Endodermal cell (in vitro differentiated cells): Measurements from ENCODE around the gene TMTC2. TPM values are rescaled to one million over a fixed set of nuclear protein-coding genes. Genes with fewer than 3 reads are reported as not detected.

Source experiments
- DNase-seq: peaks from one replicate; pipeline ENCODE4 v3.0.0-alpha.2; 2017
- H3K27ac ChIP-seq: 2 replicates; pipeline ENCODE4 v1.5.1; 2013; ENCODE audit warnings: mild to moderate bottlenecking, low read depth, low read length, moderate library complexity
- H3K27me3 ChIP-seq: 2 replicates; pipeline ENCODE4 v1.6.1; 2013; ENCODE audit warnings: mild to moderate bottlenecking, low read length, moderate library complexity; ENCODE audit not compliant: insufficient read depth, control insufficient read depth, poor library complexity, severe bottlenecking
- H3K36me3 ChIP-seq: 2 replicates; pipeline ENCODE4 v1.7.0; 2013; ENCODE audit warnings: mild to moderate bottlenecking, low read length, moderate library complexity; ENCODE audit not compliant: control insufficient read depth, insufficient read depth
- H3K4me1 ChIP-seq: one replicate; pipeline ENCODE4 v1.7.0; 2013; ENCODE audit warnings: low read length; ENCODE audit not compliant: control insufficient read depth, insufficient read depth
- H3K4me3 ChIP-seq: 2 replicates; pipeline ENCODE4 v1.5.1; 2013; ENCODE audit warnings: mild to moderate bottlenecking, low read length, moderate library complexity
- H3K9ac ChIP-seq: 2 replicates; pipeline ENCODE4 v1.6.1; 2013; ENCODE audit warnings: mild to moderate bottlenecking, low read length, moderate library complexity; ENCODE audit not compliant: poor library complexity, severe bottlenecking; ENCODE audit errors: extremely low read depth
- H3K9me3 ChIP-seq: 2 replicates; pipeline ENCODE4 v1.6.1; 2013; ENCODE audit warnings: mild to moderate bottlenecking, low read length, moderate library complexity; ENCODE audit not compliant: control insufficient read depth
- H3K27ac Mint-ChIP-seq: 2 replicates; pipeline ENCODE4 v1.8.0; 2020; ENCODE audit warnings: mixed read lengths
- H3K27me3 Mint-ChIP-seq: 2 replicates; pipeline ENCODE4 v1.8.0; 2021; ENCODE audit warnings: mild to moderate bottlenecking, mixed read lengths; ENCODE audit not compliant: insufficient read depth
- H3K36me3 Mint-ChIP-seq: 2 replicates; pipeline ENCODE4 v1.8.0; 2020; ENCODE audit warnings: low read depth, mixed read lengths
- H3K4me1 Mint-ChIP-seq: 2 replicates; pipeline ENCODE4 v1.8.0; 2020; ENCODE audit warnings: mixed read lengths
- H3K4me3 Mint-ChIP-seq: 2 replicates; pipeline ENCODE4 v1.8.0; 2020; ENCODE audit warnings: mild to moderate bottlenecking, moderate library complexity, mixed read lengths
- H3K9me3 Mint-ChIP-seq: 2 replicates; pipeline ENCODE4 v1.8.0; 2020; ENCODE audit warnings: mild to moderate bottlenecking, mixed read lengths
- CTCF ChIP-seq: fragments of 200-600 bp; sonication (generic); conservative IDR thresholded peaks from 2 replicates; pipeline ENCODE4 v1.5.0; 2021; ENCODE audit warnings: antibody characterized with exemption, mild to moderate bottlenecking
- WGBS, 2 experiments: methylation state at CpG; one replicate each; pipeline versions ENCODE4 v1.1.5 to v1.1.7; 2013; ENCODE audit warnings: missing lambda C conversion rate in 2 of 2, mixed read lengths in 1 of 2; ENCODE audit not compliant: insufficient coverage in 1 of 2, insufficient read length in 1 of 2; 5-methylcytosine and 5-hydroxymethylcytosine counted together
- total RNA-seq, 2 donors: library from RNA; stranded (reverse); fragmentation: NEBNext Ultra II Directional in 1 of 2; extraction: Animal tissue kit (Norgen Biotek cat#: 25700) in 1 of 2; gene quantifications; 2 replicates in 1 of 2; 3 replicates in 1 of 2; pipeline ENCODE4 v1.2.1, GENCODE V29; 2021

The TMTC2 gene
- total RNA-seq, 2 donors from 2014 or later = 7.2 to 10.8 TPM

- H3K36me3 ChIP-seq = no peaks in the 10 kb centered on the region
- WGBS, 2 experiments = 86% methylated on average over 1 of the region's 1 CpG; no CpG with 5 or more reads in 1 of the 2 experiments
- H3K27ac ChIP-seq = no peak overlapping the region
- no peaks in the 10 kb centered on the region for H3K9me3 ChIP-seq
- H3K27me3 ChIP-seq = no peaks in the 10 kb centered on the region
- no peak overlapping the region for H3K4me3 Mint-ChIP-seq
- H3K27me3 Mint-ChIP-seq = no peaks in the 10 kb centered on the region
- no peak overlapping the region for H3K27ac Mint-ChIP-seq
- TF ChIP-seq CTCF = no peak
- no peak for DNase-seq
- H3K4me3 ChIP-seq = no peak overlapping the region
- H3K4me1 ChIP-seq = peaks cover 4% of the 10 kb centered on the region
- H3K9ac ChIP-seq = no peak overlapping the region
- no peaks in the 10 kb centered on the region for H3K36me3 Mint-ChIP-seq
- H3K4me1 Mint-ChIP-seq = peaks cover 40% of the 10 kb centered on the region
- H3K9me3 Mint-ChIP-seq = no peaks in the 10 kb centered on the region
Observed at GRCh38 chr12:82874945-82875344, 188.2 kb downstream of the TMTC2 start.

- no peaks in the 10 kb centered on the region for H3K27me3 Mint-ChIP-seq
- no peak overlapping the region for H3K27ac Mint-ChIP-seq
- Histone ChIP-seq H3K27ac (no peak overlapping the region), H3K4me1 (no peaks in the 10 kb centered on the region), H3K4me3 (no peak overlapping the region), H3K36me3 (no peaks in the 10 kb centered on the region), H3K27me3 (no peaks in the 10 kb centered on the region), H3K9me3 (no peaks in the 10 kb centered on the region), H3K9ac (no peak overlapping the region)
- 88% methylated on average over 2 of the region's 2 CpGs; no CpG with 5 or more reads in 1 of the 2 experiments for WGBS, 2 experiments
- H3K4me3 Mint-ChIP-seq = no peak overlapping the region
- no peak for TF ChIP-seq CTCF
- no peaks in the 10 kb centered on the region for H3K36me3 Mint-ChIP-seq
- no peaks in the 10 kb centered on the region for H3K9me3 Mint-ChIP-seq
- DNase-seq = no peak
- peaks cover 29% of the 10 kb centered on the region for H3K4me1 Mint-ChIP-seq
Observed at GRCh38 chr12:82876075-82876474, 189.4 kb downstream of the TMTC2 start.

GRCh38 chr12:82877963-82878362 lies 191.3 kb downstream of the TMTC2 start:
- no peak overlapping the region for H3K27ac ChIP-seq
- H3K9me3 ChIP-seq = no peaks in the 10 kb centered on the region
- Mint-ChIP-seq H3K4me3 (no peak overlapping the region), H3K27ac (no peak overlapping the region), H3K36me3 (no peaks in the 10 kb centered on the region), H3K27me3 (no peaks in the 10 kb centered on the region), H3K4me1 (peaks cover 23% of the 10 kb centered on the region), H3K9me3 (no peaks in the 10 kb centered on the region)
- no peak overlapping the region for H3K9ac ChIP-seq
- H3K27me3 ChIP-seq = no peaks in the 10 kb centered on the region
- 91 to 100% methylated on average over 1 of the region's 1 CpG for WGBS, 2 experiments
- no peak overlapping the region for H3K4me3 ChIP-seq
- no peaks in the 10 kb centered on the region for H3K4me1 ChIP-seq
- no peak for DNase-seq
- no peak for TF ChIP-seq CTCF
- no peaks in the 10 kb centered on the region for H3K36me3 ChIP-seq
